Ishikawa (cell line): Measurements from ENCODE around the gene GPR37.

Experiments used
- CEBPB ChIP-seq: IDR thresholded peaks from 2 replicates; pipeline ENCODE4 v1.6.1; 2012
- CREB1 ChIP-seq: IDR thresholded peaks from 2 replicates; pipeline ENCODE4 v1.6.1; 2012; ENCODE audit warnings: low read depth
- EGR1 ChIP-seq: IDR thresholded peaks from 2 replicates; pipeline ENCODE4 v1.6.1; 2012
- EP300 ChIP-seq: IDR thresholded peaks from 2 replicates; pipeline ENCODE4 v1.6.1; 2012; ENCODE audit warnings: borderline replicate concordance
- FOXM1 ChIP-seq: IDR thresholded peaks from 2 replicates; pipeline ENCODE4 v1.6.1; 2012; ENCODE audit warnings: low read depth, borderline replicate concordance
- NFIC ChIP-seq: IDR thresholded peaks from 2 replicates; pipeline ENCODE4 v1.6.1; 2012
- RAD21 ChIP-seq: IDR thresholded peaks from 2 replicates; pipeline ENCODE4 v1.6.1; 2012; ENCODE audit warnings: low read depth
- REST ChIP-seq: IDR thresholded peaks from 2 replicates; pipeline ENCODE4 v1.6.1; 2012; ENCODE audit warnings: low read depth, mild to moderate bottlenecking
- TAF1 ChIP-seq: IDR thresholded peaks from 2 replicates; pipeline ENCODE4 v1.6.1; 2012; ENCODE audit warnings: low read depth, mild to moderate bottlenecking
- TCF12 ChIP-seq: IDR thresholded peaks from 2 replicates; pipeline ENCODE4 v1.6.1; 2012; ENCODE audit warnings: low read depth
- TEAD4 ChIP-seq: IDR thresholded peaks from 2 replicates; pipeline ENCODE4 v1.6.1; 2012
- YY1 ChIP-seq: IDR thresholded peaks from 2 replicates; pipeline ENCODE4 v1.6.1; 2012; ENCODE audit warnings: low read depth
- ZBTB7A ChIP-seq: IDR thresholded peaks from 2 replicates; pipeline ENCODE4 v1.6.1; 2012; ENCODE audit warnings: low read depth
- TF ChIP-seq, protein P1 (sequence below): IDR thresholded peaks from 2 replicates; pipeline ENCODE4 v1.6.1; 2012
- TF ChIP-seq, protein P2 (sequence below): IDR thresholded peaks from 2 replicates; pipeline ENCODE4 v1.6.1; 2012

The GPR37 gene

GRCh38 chr7:124784879-124785818 is 19.6 kb upstream of the GPR37 start:
- TF ChIP-seq ZBTB7A = no peak
- TF ChIP-seq, protein P1, sequence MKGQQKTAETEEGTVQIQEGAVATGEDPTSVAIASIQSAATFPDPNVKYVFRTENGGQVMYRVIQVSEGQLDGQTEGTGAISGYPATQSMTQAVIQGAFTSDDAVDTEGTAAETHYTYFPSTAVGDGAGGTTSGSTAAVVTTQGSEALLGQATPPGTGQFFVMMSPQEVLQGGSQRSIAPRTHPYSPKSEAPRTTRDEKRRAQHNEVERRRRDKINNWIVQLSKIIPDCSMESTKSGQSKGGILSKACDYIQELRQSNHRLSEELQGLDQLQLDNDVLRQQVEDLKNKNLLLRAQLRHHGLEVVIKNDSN = peak; percentile 46; the same call in 1 of the 2 replicates
- peak; percentile 95 for TF ChIP-seq RAD21

GRCh38 chr7:124783271-124783670 is 17.7 kb upstream of the GPR37 start:
- TF ChIP-seq EGR1 (no peak), TCF12 (no peak), TAF1 (no peak), REST (no peak), EP300 (no peak), NFIC (no peak), YY1 (no peak), CEBPB (no peak), ZBTB7A (no peak), TEAD4 (no peak)
- TF ChIP-seq, protein P1 = no peak

DNA sequence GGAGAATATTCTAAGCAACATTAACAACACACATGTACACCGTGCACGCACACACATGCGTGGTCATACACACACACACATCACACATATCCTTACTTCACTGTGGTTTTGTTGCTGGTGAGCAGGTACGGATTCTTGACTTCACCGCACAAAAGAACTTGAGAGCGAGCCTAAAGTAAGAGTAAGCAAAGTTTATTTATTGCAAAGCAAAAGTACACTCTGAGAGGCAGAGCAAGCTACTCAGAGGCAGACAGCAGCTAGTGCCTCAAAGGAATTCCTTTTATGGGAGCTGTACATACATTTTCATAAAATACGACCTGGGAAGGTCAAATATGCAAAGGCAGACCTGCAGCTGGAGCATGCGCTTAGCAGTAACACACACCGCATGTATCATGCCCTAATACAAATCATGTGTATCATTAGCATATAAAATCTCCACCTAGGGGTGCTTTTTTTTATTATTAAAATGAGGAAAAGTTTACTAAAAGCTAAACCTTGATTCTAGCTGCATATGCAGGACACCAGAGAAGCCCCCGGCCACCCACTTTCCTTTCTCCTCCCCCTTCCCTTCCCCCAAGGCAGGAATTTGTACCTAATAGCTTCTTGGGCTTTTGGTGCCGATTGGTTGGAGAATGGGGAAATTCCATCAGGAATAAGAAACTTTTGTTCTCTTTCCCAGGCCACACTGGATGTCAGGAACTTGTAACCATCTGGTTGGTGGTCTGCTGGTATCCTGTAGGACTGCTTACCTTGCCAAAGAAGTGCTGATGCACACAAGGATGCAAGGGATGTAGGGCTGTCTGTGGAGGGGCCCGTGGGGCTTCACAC is 16.5 kb upstream of the GPR37 start:
- no peak for TF ChIP-seq ZBTB7A
- TF ChIP-seq, protein P2, sequence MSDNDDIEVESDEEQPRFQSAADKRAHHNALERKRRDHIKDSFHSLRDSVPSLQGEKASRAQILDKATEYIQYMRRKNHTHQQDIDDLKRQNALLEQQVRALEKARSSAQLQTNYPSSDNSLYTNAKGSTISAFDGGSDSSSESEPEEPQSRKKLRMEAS = no peak

GRCh38 chr7:124781418-124781817 is 15.8 kb upstream of the GPR37 start:
- TF ChIP-seq REST = no peak
- TF ChIP-seq NFIC = no peak
- TF ChIP-seq EGR1 = no peak
- TF ChIP-seq TAF1 = no peak
- no peak for TF ChIP-seq RAD21
- no peak for TF ChIP-seq CEBPB
- TF ChIP-seq FOXM1 = no peak
- TF ChIP-seq YY1 = no peak
- no peak for TF ChIP-seq CREB1
- TF ChIP-seq, protein P1 = no peak
- TF ChIP-seq TEAD4 = no peak
- TF ChIP-seq, protein P2 = no peak
- no peak for TF ChIP-seq ZBTB7A
- TF ChIP-seq TCF12 = no peak

DNA sequence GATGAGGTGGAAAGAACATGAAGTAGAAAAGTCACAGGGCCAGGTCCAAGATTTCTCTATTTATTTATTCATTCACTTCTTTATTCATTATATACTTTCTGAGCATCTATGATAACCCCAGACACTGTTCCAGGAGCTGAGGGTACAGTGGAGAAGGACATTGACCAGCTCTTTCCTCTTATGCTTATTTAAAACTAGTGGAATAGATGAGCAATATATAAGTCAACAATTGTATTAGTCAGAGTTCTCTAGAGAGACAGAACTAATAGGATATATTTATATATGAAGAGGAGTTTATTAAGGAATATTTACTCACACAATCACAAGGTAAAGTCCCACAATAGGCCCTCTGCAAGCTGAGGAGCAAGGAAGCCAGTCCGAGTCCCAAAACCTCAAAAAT is 15.0 kb upstream of the GPR37 start:
- TF ChIP-seq CEBPB (no peak), FOXM1 (no peak), EGR1 (no peak), YY1 (no peak), ZBTB7A (no peak), TEAD4 (no peak), RAD21 (no peak), REST (no peak)
